GM12878 (cell line): ENCODE results near the gene NSMCE1.

Source experiments
- CEBPB ChIP-seq, 2 experiments: fragments of 150-350 bp in 1 of 2; IDR thresholded peaks; 2 replicates each; pipeline ENCODE4 v1.6.1; 2012 to 2014; ENCODE audit warnings: low read depth in 2 of 2, low read length in 2 of 2, borderline replicate concordance in 1 of 2, inconsistent platforms in 1 of 2
- CHD4 ChIP-seq: fragments of 200-600 bp; sonication (generic); IDR thresholded peaks from 2 replicates; pipeline ENCODE4 v1.6.1; 2016; ENCODE audit warnings: mild to moderate bottlenecking
- GABPA ChIP-seq: IDR thresholded peaks from 2 replicates; pipeline ENCODE4 v1.6.1; 2014; ENCODE audit warnings: antibody characterized with exemption, low read depth, mild to moderate bottlenecking, inconsistent platforms
- TF ChIP-seq, protein P1 (sequence below): IDR thresholded peaks from 2 replicates; pipeline ENCODE4 v1.6.1; 2011; ENCODE audit warnings: low read depth, low read length, improper control_type of control experiment, borderline replicate concordance
- TF ChIP-seq, protein P2 (sequence below): fragments of 150-350 bp; IDR thresholded peaks from 2 replicates; pipeline ENCODE4 v1.6.1; 2014; ENCODE audit warnings: mild to moderate bottlenecking, low read depth, low read length
- TF ChIP-seq, protein P3 (sequence below): IDR thresholded peaks from 2 replicates; pipeline ENCODE4 v1.6.1; 2012; ENCODE audit warnings: low read depth, low read length, improper control_type of control experiment
- TF ChIP-seq, protein P4 (sequence below), 3 experiments: IDR thresholded peaks in 2 of 3; conservative IDR thresholded peaks in 1 of 3; 2 replicates each; pipeline ENCODE4 v1.5.1; 2011; ENCODE audit warnings: low read depth in 3 of 3, low read length in 3 of 3, mild to moderate bottlenecking in 3 of 3, control low read depth in 2 of 3, moderate library complexity in 2 of 3, inconsistent platforms in 1 of 3, mixed read lengths in 1 of 3; ENCODE audit not compliant: control insufficient read depth in 2 of 3, insufficient read depth in 1 of 3; ENCODE audit errors: extremely low read depth in 1 of 3
- TF ChIP-seq, protein P5 (sequence below): IDR thresholded peaks from 2 replicates; pipeline ENCODE4 v1.6.1; 2011; ENCODE audit warnings: mild to moderate bottlenecking, low read depth, low read length, moderate library complexity; ENCODE audit not compliant: insufficient replicate concordance

DNA sequence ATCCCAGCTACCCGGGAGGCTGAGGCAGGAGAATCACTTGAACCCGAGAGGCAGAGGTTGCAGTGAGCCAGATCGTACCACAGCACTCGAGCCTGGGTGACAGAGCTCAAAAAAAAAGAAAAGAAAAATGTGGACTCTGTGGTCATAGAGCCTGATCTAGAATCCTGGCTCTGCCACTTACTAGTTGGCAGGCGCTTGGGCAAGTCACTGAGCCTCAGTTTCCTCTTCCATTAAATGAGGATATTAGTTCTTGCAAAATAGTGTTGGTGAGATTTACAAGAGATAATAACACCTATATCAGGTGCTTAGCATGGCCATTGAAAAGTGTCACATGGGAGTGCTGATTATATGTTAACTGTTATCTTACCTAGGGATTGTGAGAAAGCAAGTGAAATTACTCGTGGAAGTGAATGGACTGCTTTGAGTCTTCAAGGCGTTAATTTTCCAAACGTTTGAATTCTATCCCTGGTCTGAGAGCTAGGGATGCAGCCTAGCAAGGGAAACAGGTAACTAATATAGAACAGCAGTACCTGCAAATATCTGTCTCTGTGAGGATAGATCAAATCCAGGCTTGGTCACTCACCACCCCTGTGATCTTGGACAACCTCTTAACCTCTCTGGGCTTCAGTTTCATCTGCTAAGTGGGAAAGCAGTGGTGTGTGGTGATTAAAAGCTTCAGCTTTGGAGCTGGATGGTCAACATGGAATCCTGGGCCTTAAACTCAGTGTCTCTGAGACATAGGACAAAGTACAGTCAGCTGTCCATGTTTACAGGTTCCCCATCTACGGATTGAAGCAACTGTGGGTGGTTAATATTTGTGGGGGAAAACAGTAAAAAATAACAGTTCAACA lies 953 bp upstream of the NSMCE1 start:
- TF ChIP-seq, protein P1, sequence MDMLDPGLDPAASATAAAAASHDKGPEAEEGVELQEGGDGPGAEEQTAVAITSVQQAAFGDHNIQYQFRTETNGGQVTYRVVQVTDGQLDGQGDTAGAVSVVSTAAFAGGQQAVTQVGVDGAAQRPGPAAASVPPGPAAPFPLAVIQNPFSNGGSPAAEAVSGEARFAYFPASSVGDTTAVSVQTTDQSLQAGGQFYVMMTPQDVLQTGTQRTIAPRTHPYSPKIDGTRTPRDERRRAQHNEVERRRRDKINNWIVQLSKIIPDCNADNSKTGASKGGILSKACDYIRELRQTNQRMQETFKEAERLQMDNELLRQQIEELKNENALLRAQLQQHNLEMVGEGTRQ, result no peak
- TF ChIP-seq, protein P2, sequence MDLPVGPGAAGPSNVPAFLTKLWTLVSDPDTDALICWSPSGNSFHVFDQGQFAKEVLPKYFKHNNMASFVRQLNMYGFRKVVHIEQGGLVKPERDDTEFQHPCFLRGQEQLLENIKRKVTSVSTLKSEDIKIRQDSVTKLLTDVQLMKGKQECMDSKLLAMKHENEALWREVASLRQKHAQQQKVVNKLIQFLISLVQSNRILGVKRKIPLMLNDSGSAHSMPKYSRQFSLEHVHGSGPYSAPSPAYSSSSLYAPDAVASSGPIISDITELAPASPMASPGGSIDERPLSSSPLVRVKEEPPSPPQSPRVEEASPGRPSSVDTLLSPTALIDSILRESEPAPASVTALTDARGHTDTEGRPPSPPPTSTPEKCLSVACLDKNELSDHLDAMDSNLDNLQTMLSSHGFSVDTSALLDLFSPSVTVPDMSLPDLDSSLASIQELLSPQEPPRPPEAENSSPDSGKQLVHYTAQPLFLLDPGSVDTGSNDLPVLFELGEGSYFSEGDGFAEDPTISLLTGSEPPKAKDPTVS, result no peak
- TF ChIP-seq, protein P3, sequence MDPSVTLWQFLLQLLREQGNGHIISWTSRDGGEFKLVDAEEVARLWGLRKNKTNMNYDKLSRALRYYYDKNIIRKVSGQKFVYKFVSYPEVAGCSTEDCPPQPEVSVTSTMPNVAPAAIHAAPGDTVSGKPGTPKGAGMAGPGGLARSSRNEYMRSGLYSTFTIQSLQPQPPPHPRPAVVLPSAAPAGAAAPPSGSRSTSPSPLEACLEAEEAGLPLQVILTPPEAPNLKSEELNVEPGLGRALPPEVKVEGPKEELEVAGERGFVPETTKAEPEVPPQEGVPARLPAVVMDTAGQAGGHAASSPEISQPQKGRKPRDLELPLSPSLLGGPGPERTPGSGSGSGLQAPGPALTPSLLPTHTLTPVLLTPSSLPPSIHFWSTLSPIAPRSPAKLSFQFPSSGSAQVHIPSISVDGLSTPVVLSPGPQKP, result no peak
- TF ChIP-seq, protein P4, sequence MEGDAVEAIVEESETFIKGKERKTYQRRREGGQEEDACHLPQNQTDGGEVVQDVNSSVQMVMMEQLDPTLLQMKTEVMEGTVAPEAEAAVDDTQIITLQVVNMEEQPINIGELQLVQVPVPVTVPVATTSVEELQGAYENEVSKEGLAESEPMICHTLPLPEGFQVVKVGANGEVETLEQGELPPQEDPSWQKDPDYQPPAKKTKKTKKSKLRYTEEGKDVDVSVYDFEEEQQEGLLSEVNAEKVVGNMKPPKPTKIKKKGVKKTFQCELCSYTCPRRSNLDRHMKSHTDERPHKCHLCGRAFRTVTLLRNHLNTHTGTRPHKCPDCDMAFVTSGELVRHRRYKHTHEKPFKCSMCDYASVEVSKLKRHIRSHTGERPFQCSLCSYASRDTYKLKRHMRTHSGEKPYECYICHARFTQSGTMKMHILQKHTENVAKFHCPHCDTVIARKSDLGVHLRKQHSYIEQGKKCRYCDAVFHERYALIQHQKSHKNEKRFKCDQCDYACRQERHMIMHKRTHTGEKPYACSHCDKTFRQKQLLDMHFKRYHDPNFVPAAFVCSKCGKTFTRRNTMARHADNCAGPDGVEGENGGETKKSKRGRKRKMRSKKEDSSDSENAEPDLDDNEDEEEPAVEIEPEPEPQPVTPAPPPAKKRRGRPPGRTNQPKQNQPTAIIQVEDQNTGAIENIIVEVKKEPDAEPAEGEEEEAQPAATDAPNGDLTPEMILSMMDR (IDR thresholded peaks at IDR 0.05 in 2 of 3, conservative IDR thresholded peaks at IDR 0.05 in 1 of 3; ENCODE audit: control insufficient read depth in 2 of 3, extremely low read depth in 1 of 3, insufficient read depth in 1 of 3, low read depth in 3 of 3, low read length in 3 of 3), result no peak
- TF ChIP-seq GABPA (no peak), CHD4 (no peak), CEBPB (IDR thresholded peaks at IDR 0.05; ENCODE audit: borderline replicate concordance in 1 of 2, low read depth in 2 of 2, low read length in 2 of 2) (no peak)
- TF ChIP-seq, protein P5, sequence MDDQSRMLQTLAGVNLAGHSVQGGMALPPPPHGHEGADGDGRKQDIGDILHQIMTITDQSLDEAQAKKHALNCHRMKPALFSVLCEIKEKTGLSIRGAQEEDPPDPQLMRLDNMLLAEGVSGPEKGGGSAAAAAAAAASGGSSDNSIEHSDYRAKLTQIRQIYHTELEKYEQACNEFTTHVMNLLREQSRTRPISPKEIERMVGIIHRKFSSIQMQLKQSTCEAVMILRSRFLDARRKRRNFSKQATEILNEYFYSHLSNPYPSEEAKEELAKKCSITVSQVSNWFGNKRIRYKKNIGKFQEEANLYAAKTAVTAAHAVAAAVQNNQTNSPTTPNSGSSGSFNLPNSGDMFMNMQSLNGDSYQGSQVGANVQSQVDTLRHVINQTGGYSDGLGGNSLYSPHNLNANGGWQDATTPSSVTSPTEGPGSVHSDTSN, result no peak
